UCSD-AML1 (cell line): ENCODE measurements around the gene CHCHD5.
A peak's percentile ranks its signal among the peaks of the same experiment; 100 is the strongest.
"Not testable (repeated sequence)": the region's sequence is repeated elsewhere in the genome, so short reads cannot be mapped to it uniquely, and the experiment has no call there.

ENCODE experiments used
- DNase-seq: peaks from one replicate; lab custom pipeline; 2025; ENCODE audit not compliant: unreplicated experiment; lab: John Stamatoyannopoulos, UW

CHCHD5 gene

GRCh38 chr2:112584134-112584890 lies at the start of gene CHCHD5:
Gene CHCHD5, plus strand, starts transcription at chr2:112584609. Its CDS starts 39 bp downstream, at chr2:112584648.
- peak; percentile 96 for DNase-seq

- DNase-seq = no peak
Measured at GRCh38 chr2:112534826-112535225, 49.6 kb upstream of the CHCHD5 start.

- DNase-seq = not testable (repeated sequence)
Measured at GRCh38 chr2:112536665-112537064, 47.7 kb upstream of the CHCHD5 start.

GRCh38 chr2:112539306-112539705 lies 45.1 kb upstream of the CHCHD5 start:
- DNase-seq = no peak

- no peak for DNase-seq
Measured at GRCh38 chr2:112540906-112541305, 43.5 kb upstream of the CHCHD5 start.

GRCh38 chr2:112541315-112542122 lies 42.9 kb upstream of the CHCHD5 start:
- peak; percentile 89 for DNase-seq

- peak; percentile 91 for DNase-seq
Measured at GRCh38 chr2:112542123-112542983, 42.1 kb upstream of the CHCHD5 start, which contains the start of gene POLR1B. Gene POLR1B, plus strand, starts transcription at chr2:112542465. Its CDS starts 30 bp downstream, at chr2:112542495.

- peak; percentile 25 for DNase-seq
Measured at GRCh38 chr2:112542984-112543661, 41.3 kb upstream of the CHCHD5 start.

GRCh38 chr2:112547333-112547732 lies 37.1 kb upstream of the CHCHD5 start:
- DNase-seq = no peak

GRCh38 chr2:112548980-112549379 lies 35.4 kb upstream of the CHCHD5 start:
- DNase-seq = no peak

- no peak for DNase-seq
Measured at GRCh38 chr2:112566104-112566503, 18.3 kb upstream of the CHCHD5 start.

GRCh38 chr2:112566508-112566907 lies 17.9 kb upstream of the CHCHD5 start:
- not testable (repeated sequence) for DNase-seq

GRCh38 chr2:112572005-112572404 lies 12.4 kb upstream of the CHCHD5 start:
- DNase-seq = no peak

- no peak for DNase-seq
Measured at GRCh38 chr2:112577756-112578155, 6.7 kb upstream of the CHCHD5 start.

- DNase-seq = no peak
Measured at GRCh38 chr2:112579241-112579640, 5.2 kb upstream of the CHCHD5 start.

GRCh38 chr2:112580084-112580483 lies 4.3 kb upstream of the CHCHD5 start:
- no peak for DNase-seq

- no peak for DNase-seq
Measured at GRCh38 chr2:112582314-112582746, 2.1 kb upstream of the CHCHD5 start.

- DNase-seq = no peak
Measured at GRCh38 chr2:112583497-112584133, 794 bp upstream of the CHCHD5 start.

- DNase-seq = no peak
Measured at GRCh38 chr2:112584891-112585250, 462 bp downstream of the CHCHD5 start.

- DNase-seq = no peak
Measured at GRCh38 chr2:112585400-112585799, 991 bp downstream of the CHCHD5 start.
